K562 (cell line): ENCODE results near the gene HIVEP3. TPM values are rescaled to one million over a fixed set of nuclear protein-coding genes. Genes with fewer than 3 reads are reported as not detected.

ENCODE experiments used
- ATAC-seq: fragments of 200-7000 bp; cut with Tn5 transposase; 3 replicates; pipeline ENCODE4 v1.9.1; 2020; ENCODE audit warnings: moderate library complexity
- BruUV-seq: library from RNA; stranded (reverse); fragments of 400-500 nt; replicated peaks from 2 replicates; lab custom pipeline; 2021; lab: Mats Ljungman, UMichigan
- CTCF ChIA-PET: fragments of 300-600 bp; formaldehyde crosslinking; extraction: SDS; loops from one replicate; lab custom pipeline; 2021; ENCODE audit warnings: low intra/inter-chr PET ratio; lab: Yijun Ruan, JAX
- POLR2A ChIA-PET: fragments of 300-600, 350-650 bp; sonication (Branson Sonifier 250); formaldehyde crosslinking; extraction: SDS; loops from one replicate; lab custom pipeline; 2021; ENCODE audit warnings: antibody characterized with exemption, inconsistent platforms; lab: Yijun Ruan, JAX
- DNase-seq, 4 experiments: peaks; one replicate each; pipeline versions ENCODE4 v3.0.0 to v3.0.0-alpha.2; 2011 to 2018; ENCODE audit warnings: low spot score in 3 of 4, mixed read lengths in 3 of 4; ENCODE audit errors: extremely low read depth in 1 of 4
- FAIRE-seq: peaks from 2 replicates; lab custom pipeline; 2011; peaks lifted over from hg19 to GRCh38; lab: Jason Lieb, UNC
- H2AFZ ChIP-seq: 2 replicates; pipeline ENCODE4 v1.6.0; 2011; ENCODE audit warnings: low read depth, low read length, control low read depth, inconsistent platforms
- H3K27ac ChIP-seq: fragments of 200-600 bp; 3 replicates; pipeline ENCODE4 v1.8.0; 2011; ENCODE audit warnings: low read depth, mild to moderate bottlenecking, control low read depth, inconsistent platforms, low read length, moderate library complexity, mixed read lengths; ENCODE audit errors: extremely low read depth
- H3K27me3 ChIP-seq, 2 experiments: fragments of 300-600 bp in 1 of 2; 2 replicates in 1 of 2; 3 replicates in 1 of 2; pipeline versions ENCODE4 v1.6.0 to v1.8.0; 2011; ENCODE audit warnings: inconsistent platforms in 2 of 2, low read length in 2 of 2, mild to moderate bottlenecking in 1 of 2, mixed read lengths in 1 of 2, moderate library complexity in 1 of 2; ENCODE audit not compliant: control insufficient read depth in 2 of 2, insufficient read depth in 2 of 2
- H3K36me3 ChIP-seq: fragments of 300-600 bp; 3 replicates; pipeline ENCODE4 v1.8.0; 2011; ENCODE audit warnings: mild to moderate bottlenecking, low read length, inconsistent platforms; ENCODE audit not compliant: control insufficient read depth, insufficient read depth
- H3K4me1 ChIP-seq, 2 experiments: fragments of 200-600 bp in 1 of 2; replicated peaks in 1 of 2; 2 replicates in 1 of 2; 3 replicates in 1 of 2; pipeline versions ENCODE4 v1.5.1 to v1.8.0; 2011; ENCODE audit warnings: inconsistent platforms in 2 of 2, low read length in 2 of 2, mild to moderate bottlenecking in 1 of 2, mixed read lengths in 1 of 2, moderate library complexity in 1 of 2; ENCODE audit not compliant: control insufficient read depth in 2 of 2, insufficient read depth in 2 of 2
- H3K4me2 ChIP-seq: 2 replicates; pipeline ENCODE4 v1.6.1; 2011; ENCODE audit warnings: low read length, control low read depth, inconsistent platforms, mixed read lengths; ENCODE audit not compliant: insufficient read depth
- H3K4me3 ChIP-seq: fragments of 200-600 bp; sonication (generic), shearing (Covaris generic); 2 replicates; pipeline ENCODE4 v1.5.1; 2016; ENCODE audit warnings: control low read depth, inconsistent platforms
- H3K79me2 ChIP-seq: fragments of 200-600 bp; 3 replicates; pipeline ENCODE4 v1.8.0; 2011; ENCODE audit warnings: low read length, inconsistent platforms; ENCODE audit not compliant: control insufficient read depth, insufficient read depth
- H3K9ac ChIP-seq, 2 experiments: 2 replicates each; pipeline versions ENCODE4 v1.6.0 to v1.6.1; 2011; ENCODE audit warnings: low read depth in 2 of 2, low read length in 2 of 2, control low read depth in 1 of 2, inconsistent platforms in 1 of 2, mild to moderate bottlenecking in 1 of 2, mixed read lengths in 1 of 2; ENCODE audit not compliant: insufficient read depth in 1 of 2
- H3K9me1 ChIP-seq: one replicate; pipeline ENCODE4 v1.6.0; 2011; ENCODE audit warnings: inconsistent platforms, mild to moderate bottlenecking, low read length, moderate library complexity; ENCODE audit not compliant: control insufficient read depth, insufficient read depth
- H3K9me3 ChIP-seq: replicated peaks from 2 replicates; pipeline ENCODE4 v1.5.1; 2011; ENCODE audit warnings: low read depth, low read length, inconsistent platforms; ENCODE audit not compliant: control insufficient read depth, insufficient read depth
- H4K20me1 ChIP-seq: replicated peaks from 2 replicates; pipeline ENCODE4 v1.6.1; 2011; ENCODE audit warnings: low read length, inconsistent platforms, mixed read lengths; ENCODE audit not compliant: control insufficient read depth, insufficient read depth
- RREB1 ChIP-seq: fragments of 250-450 bp; sonication (Bioruptor Pico); IDR thresholded peaks from 2 replicates; pipeline ENCODE4 v1.4.0; 2020
- YY1 ChIP-seq, 3 experiments: IDR thresholded peaks; 2 replicates each; pipeline ENCODE4 v1.6.1; 2011; ENCODE audit warnings: low read length in 2 of 3, mild to moderate bottlenecking in 2 of 3, moderate library complexity in 2 of 3, borderline replicate concordance in 1 of 3, control low read depth in 1 of 3, low read depth in 1 of 3; ENCODE audit not compliant: insufficient read depth in 3 of 3, insufficient replicate concordance in 2 of 3, control insufficient read depth in 1 of 3, insufficient read length in 1 of 3; ENCODE audit errors: extremely low read depth in 1 of 3
- ZBTB7A ChIP-seq: IDR thresholded peaks from 2 replicates; pipeline ENCODE4 v1.6.1; 2011; ENCODE audit warnings: low read depth, mild to moderate bottlenecking, low read length, moderate library complexity, borderline replicate concordance; ENCODE audit not compliant: control insufficient read depth
- ZNF431 ChIP-seq: sonication (generic); formaldehyde crosslinking; IDR thresholded peaks from 2 replicates; pipeline ENCODE4 v1.8.0; 2022; ENCODE audit warnings: mild to moderate bottlenecking, missing genetic modification reagents
- WGBS: fragments of 100-300 bp; shearing (Covaris generic); methylation state at CpG from one replicate; pipeline ENCODE4 v1.1.6; 2016; ENCODE audit warnings: low coverage, mixed read lengths; ENCODE audit not compliant: insufficient coverage; ENCODE audit errors: missing lambda C conversion rate; 5-methylcytosine and 5-hydroxymethylcytosine counted together
- in situ Hi-C: fragments of 300-500 bp; cut with MboI; formaldehyde crosslinking; loops from 4 replicates; pipeline ENCODE4 v1.15.0; 2018; ENCODE audit warnings: inconsistent platforms, mixed read lengths
- intact Hi-C: fragments of 100-400 bp; cut with micrococcal nuclease; formaldehyde crosslinking; loops from 2 replicates; pipeline ENCODE4 v1.14.2; 2022
- polyA plus RNA-seq, 8 experiments: library from polyadenylated mRNA; depleted of rRNA in 4 of 8; stranded (reverse) in 5 of 8; unstranded in 3 of 8; fragments of >200 nt; fragmentation: Nextera tagmentation in 2 of 8; fragmentation: Illumina TruSeq in 1 of 8; extraction: Ambion mirVana in 2 of 8; extraction: Trizol in 1 of 8; gene quantifications; 2 replicates each; pipeline versions ENCODE4 v1.2.1 to v1.2.3, GENCODE V29; 2011 to 2014; ENCODE audit warnings: inconsistent platforms in 1 of 8, missing spikeins in 1 of 8
- total RNA-seq, 7 experiments: library from RNA; depleted of rRNA in 6 of 7; stranded (reverse); fragments of >200 nt in 6 of 7; fragmentation: Illumina TruSeq in 2 of 7; extraction: Trizol in 2 of 7; gene quantifications; 2 replicates each; pipeline versions ENCODE4 v1.2.1 to v1.2.3, GENCODE V29; 2011 to 2021; ENCODE audit warnings: low replicate concordance in 1 of 7

Gene HIVEP3
- total and polyA plus RNA-seq, 9 of the 15 experiments (the other 6 are each of a cell fraction or from before 2014, with no cell fraction given): 0.09 to 0.58 (median 0.34) TPM; not detected in 1

GRCh38 chr1:41908288-41908895 lies 10.3 kb downstream of the HIVEP3 start:
- FAIRE-seq: no peak
- no peak for TF ChIP-seq ZNF431
- TF ChIP-seq YY1 (IDR thresholded peaks at IDR 0.05; ENCODE audit: borderline replicate concordance in 1 of 3, control insufficient read depth in 1 of 3, extremely low read depth in 1 of 3, insufficient read depth in 3 of 3, insufficient read length in 1 of 3, insufficient replicate concordance in 2 of 3, low read depth in 1 of 3, low read length in 2 of 3): no peak
- no peak for TF ChIP-seq ZBTB7A
- no peak for TF ChIP-seq RREB1
- H2AFZ ChIP-seq: no peak overlapping the region
- H3K79me2 ChIP-seq: no peaks in the 10 kb centered on the region
- ChIA-PET POLR2A (interaction anchor here (1.1 kb wide), 1 partner anchor 9 kb away, joined by 3 read pairs; no protein-coding TSS in a partner anchor), CTCF (interaction anchor here (0.6 kb wide), 1 partner anchor 597 kb away, joined by 3 read pairs; no protein-coding TSS in a partner anchor)
- H3K36me3 ChIP-seq: no peaks in the 10 kb centered on the region
- H4K20me1 ChIP-seq: no peaks in the 10 kb centered on the region
- peaks cover 6 to 11% of the 10 kb centered on the region in 2 experiments; a peak in 3 of 5 replicates for H3K27me3 ChIP-seq
- intact Hi-C loops (no loop called here), in situ Hi-C loops (no loop called here)
- no peaks in the 10 kb centered on the region for H3K9me1 ChIP-seq
- no peak overlapping the region for H3K4me2 ChIP-seq
- no peaks in the 10 kb centered on the region; a peak in 1 of 5 replicates for H3K4me1 ChIP-seq
- ATAC-seq: no peak
- H3K9ac ChIP-seq: no peak overlapping the region
- no peak overlapping the region for H3K4me3 ChIP-seq
- H3K9me3 ChIP-seq: no peaks in the 10 kb centered on the region
- BruUV-seq: no TSS peak
- H3K27ac ChIP-seq: no peak overlapping the region
- WGBS: 0% methylated on average over 3 of the region's 3 CpGs
- DNase-seq: no peak
